ENCODE results near the gene RAC3.

- TF ChIP-seq, protein P1, sequence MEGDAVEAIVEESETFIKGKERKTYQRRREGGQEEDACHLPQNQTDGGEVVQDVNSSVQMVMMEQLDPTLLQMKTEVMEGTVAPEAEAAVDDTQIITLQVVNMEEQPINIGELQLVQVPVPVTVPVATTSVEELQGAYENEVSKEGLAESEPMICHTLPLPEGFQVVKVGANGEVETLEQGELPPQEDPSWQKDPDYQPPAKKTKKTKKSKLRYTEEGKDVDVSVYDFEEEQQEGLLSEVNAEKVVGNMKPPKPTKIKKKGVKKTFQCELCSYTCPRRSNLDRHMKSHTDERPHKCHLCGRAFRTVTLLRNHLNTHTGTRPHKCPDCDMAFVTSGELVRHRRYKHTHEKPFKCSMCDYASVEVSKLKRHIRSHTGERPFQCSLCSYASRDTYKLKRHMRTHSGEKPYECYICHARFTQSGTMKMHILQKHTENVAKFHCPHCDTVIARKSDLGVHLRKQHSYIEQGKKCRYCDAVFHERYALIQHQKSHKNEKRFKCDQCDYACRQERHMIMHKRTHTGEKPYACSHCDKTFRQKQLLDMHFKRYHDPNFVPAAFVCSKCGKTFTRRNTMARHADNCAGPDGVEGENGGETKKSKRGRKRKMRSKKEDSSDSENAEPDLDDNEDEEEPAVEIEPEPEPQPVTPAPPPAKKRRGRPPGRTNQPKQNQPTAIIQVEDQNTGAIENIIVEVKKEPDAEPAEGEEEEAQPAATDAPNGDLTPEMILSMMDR (IDR thresholded peaks at IDR 0.05): no peak
- no peak for TF ChIP-seq POLR2A (IDR thresholded peaks at IDR 0.05)
Observed at GRCh38 chr17:82083009-82083408, 51.5 kb downstream of the RAC3 start.

Measured in right lobe of liver (tissue), 4 donors.